ENCODE data around the gene ZNF473. TPM values are rescaled to one million over a fixed set of nuclear protein-coding genes. Genes with fewer than 3 reads are reported as not detected.

The ZNF473 gene
- total RNA-seq, 1 experiment from 2014 or later = 10.0 TPM

- Mint-ChIP-seq H3K4me3 (no peak overlapping the region), H3K27me3 (ENCODE audit: low read depth) (no peaks in the 10 kb centered on the region), H3K27ac (no peak overlapping the region), H3K4me1 (no peaks in the 10 kb centered on the region), H3K36me3 (0 out of 2 replicates have a peak, but pooled peaks cover 2% of the 10 kb centered on the region), H3K9me3 (no peaks in the 10 kb centered on the region)
- ATAC-seq (no peak), DNase-seq (ENCODE audit: low spot score) (no peak)
- POLR2A ChIA-PET = no interaction called here
- CTCF ChIA-PET = interaction anchor here (0.9 to 1.3 kb wide), 2 partner anchors 41 to 87 kb away, joined by 3 to 5 read pairs; no protein-coding TSS in a partner anchor
- TF ChIP-seq EMX1 (CRISPR knock-in tag; IDR thresholded peaks at IDR 0.05) (no peak), GABPB1 (CRISPR knock-in tag; IDR thresholded peaks at IDR 0.05) (no peak), RORB (CRISPR knock-in tag; IDR thresholded peaks at IDR 0.05) (no peak), FOXJ3 (CRISPR knock-in tag; IDR thresholded peaks at IDR 0.05; ENCODE audit: borderline replicate concordance) (no peak)
Measured at GRCh38 chr19:49978324-49978723, 47.5 kb upstream of the ZNF473 start.

- ATAC-seq (no peak), DNase-seq (ENCODE audit: low spot score) (no peak)
- Mint-ChIP-seq H3K4me1 (no peaks in the 10 kb centered on the region), H3K4me3 (no peak overlapping the region), H3K36me3 (0 out of 2 replicates have a peak, but pooled peaks cover 2% of the 10 kb centered on the region), H3K9me3 (no peaks in the 10 kb centered on the region), H3K27ac (no peak overlapping the region), H3K27me3 (ENCODE audit: low read depth) (no peaks in the 10 kb centered on the region)
- TF ChIP-seq ARID4B (CRISPR knock-in tag; IDR thresholded peaks at IDR 0.05; ENCODE audit: borderline replicate concordance) = no peak
- TF ChIP-seq TEAD4 (CRISPR knock-in tag; IDR thresholded peaks at IDR 0.05) = no peak
- no peak for TF ChIP-seq CDX4 (CRISPR knock-in tag; IDR thresholded peaks at IDR 0.05; ENCODE audit: borderline replicate concordance)
- ChIA-PET POLR2A (no interaction called here), CTCF (interaction anchor here (0.7 to 2.9 kb wide), 6 partner anchors 10 to 46 kb away, joined by 3 to 41 read pairs (median 6); no protein-coding TSS in a partner anchor)
Measured at GRCh38 chr19:49981603-49982593, 43.9 kb upstream of the ZNF473 start.

- Mint-ChIP-seq H3K4me3 (no peak overlapping the region), H3K27me3 (ENCODE audit: low read depth) (no peaks in the 10 kb centered on the region), H3K4me1 (no peaks in the 10 kb centered on the region), H3K27ac (no peak overlapping the region; the same call in 1 of the 2 replicates), H3K36me3 (no peaks in the 10 kb centered on the region), H3K9me3 (no peaks in the 10 kb centered on the region)
- peak; percentile 51 for ATAC-seq
- ChIA-PET POLR2A (no interaction called here), CTCF (interaction anchor here (0.6 to 2.9 kb wide), 17 partner anchors 9 to 251 kb away, joined by 3 to 41 read pairs (median 6); partner anchors contain the start of genes ATF5 and NUP62)
- TF ChIP-seq CTCF (IDR thresholded peaks at IDR 0.05) (peak; percentile 89), GABPB1 (CRISPR knock-in tag; IDR thresholded peaks at IDR 0.05) (no peak), MAX (CRISPR knock-in tag; IDR thresholded peaks at IDR 0.05) (no peak), RELA (CRISPR knock-in tag; IDR thresholded peaks at IDR 0.05; ENCODE audit: borderline replicate concordance) (no peak), NFYB (CRISPR knock-in tag; conservative IDR thresholded peaks at IDR 0.05; ENCODE audit: low read depth) (no peak), USF2 (CRISPR knock-in tag; IDR thresholded peaks at IDR 0.05) (no peak), ZNF416 (CRISPR knock-in tag; IDR thresholded peaks at IDR 0.05) (no peak), ZNF423 (CRISPR knock-in tag; IDR thresholded peaks at IDR 0.05) (peak; percentile 94), CDX4 (CRISPR knock-in tag; IDR thresholded peaks at IDR 0.05; ENCODE audit: borderline replicate concordance) (no peak), HMGA2 (CRISPR knock-in tag; IDR thresholded peaks at IDR 0.05) (no peak), ZNF425 (CRISPR knock-in tag; conservative IDR thresholded peaks at IDR 0.05) (no peak), PRRX2 (CRISPR knock-in tag; IDR thresholded peaks at IDR 0.05) (no peak)
- peak; percentile 79 for DNase-seq (ENCODE audit: low spot score)
Measured at GRCh38 chr19:49983645-49984229, 42.1 kb upstream of the ZNF473 start.

Measured in WTC11 (cell line).